Colonic mucosa (tissue), 4 donors: ENCODE results near the gene ST8SIA6. TPM values are rescaled to one million over a fixed set of nuclear protein-coding genes. Genes with fewer than 3 reads are reported as not detected.

Experiments
- DNase-seq: peaks from one replicate; pipeline ENCODE4 v3.0.0-alpha.2; 2020
- H3K27ac ChIP-seq: fragments of 200-600 bp; one replicate; pipeline ENCODE4 v1.8.0; 2021
- H3K27me3 ChIP-seq: fragments of 200-600 bp; one replicate; pipeline ENCODE4 v1.8.0; 2021
- H3K36me3 ChIP-seq: fragments of 200-600 bp; one replicate; pipeline ENCODE4 v1.8.0; 2021
- H3K4me1 ChIP-seq: fragments of 200-600 bp; one replicate; pipeline ENCODE4 v1.8.0; 2021; ENCODE audit warnings: mild to moderate bottlenecking
- H3K4me3 ChIP-seq: fragments of 200-600 bp; one replicate; pipeline ENCODE4 v1.8.0; 2021
- H3K9ac ChIP-seq, 2 donors: one replicate each; pipeline ENCODE4 v1.7.0; 2013; ENCODE audit warnings: control low read depth in 2 of 2, low read depth in 2 of 2, low read length in 2 of 2
- H3K9me3 ChIP-seq: fragments of 200-600 bp; one replicate; pipeline ENCODE4 v1.8.0; 2021
- CTCF ChIP-seq: fragments of 200-600 bp; IDR thresholded peaks from one replicate; pipeline ENCODE4 v1.8.0; 2022; ENCODE audit warnings: antibody characterized with exemption, mild to moderate bottlenecking
- intact Hi-C: fragments of 100-400 bp; cut with DNase I; formaldehyde crosslinking; loops from one replicate; pipeline ENCODE4 v1.14.1; 2022
- total RNA-seq, 2 donors: library from RNA; stranded (reverse); fragmentation: NEBNext Ultra II Directional in 1 of 2; extraction: Animal tissue kit (Norgen Biotek cat#: 25700) in 1 of 2; gene quantifications; one replicate each; pipeline ENCODE4 v1.2.1, GENCODE V29; 2021
- donor health status: healthy.
- donor health status: DM: no; HTN: no; CAD: no.
- donor health status: DM: no; HTN: no; CAD: no.

The ST8SIA6 gene
- total RNA-seq, 2 donors from 2014 or later, result 0.94 to 3.5 TPM

GRCh38 chr10:17456032-17456548 is 1.7 kb upstream of the ST8SIA6 start:
- no peak for TF ChIP-seq CTCF
- H3K4me3 ChIP-seq, result no peak overlapping the region
- H3K27ac ChIP-seq, result no peak overlapping the region
- no peak overlapping the region for H3K9ac ChIP-seq
- peaks cover 7% of the 10 kb centered on the region for H3K27me3 ChIP-seq
- no peaks in the 10 kb centered on the region for H3K36me3 ChIP-seq
- H3K9me3 ChIP-seq, result no peaks in the 10 kb centered on the region
- intact Hi-C loops, result no loop called here
- no peak for DNase-seq
- no peaks in the 10 kb centered on the region for H3K4me1 ChIP-seq

DNA sequence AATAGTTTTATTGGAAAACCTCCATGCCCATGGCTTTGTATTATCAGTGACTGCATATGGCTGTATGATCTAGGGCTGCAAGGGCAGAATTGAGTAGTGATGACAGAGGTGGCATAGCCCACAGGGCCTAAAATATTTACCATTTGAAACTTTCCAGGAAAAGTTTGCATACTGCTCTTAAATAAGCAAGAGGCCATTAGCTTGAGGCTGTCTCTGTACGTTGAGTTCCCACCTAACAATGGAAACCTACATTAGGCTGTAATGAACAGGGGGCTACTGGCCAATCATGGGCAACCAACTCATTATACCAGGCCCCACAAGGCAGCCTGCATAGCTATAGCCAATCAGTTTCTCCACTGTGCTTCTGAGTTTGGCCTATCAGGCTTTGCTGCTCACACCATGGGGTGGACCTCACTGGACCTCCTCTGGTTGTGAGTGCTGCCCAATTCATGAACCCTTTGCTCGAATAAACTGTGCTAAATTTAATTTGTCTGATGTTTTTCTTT is 673 bp upstream of the ST8SIA6 start:
- Histone ChIP-seq H3K4me1 (no peaks in the 10 kb centered on the region), H3K9ac (no peak overlapping the region), H3K4me3 (peak overlapping the region; percentile 23), H3K27me3 (peaks cover 7% of the 10 kb centered on the region), H3K9me3 (no peaks in the 10 kb centered on the region), H3K27ac (no peak overlapping the region), H3K36me3 (no peaks in the 10 kb centered on the region)
- TF ChIP-seq CTCF, result no peak
- no peak for DNase-seq
- intact Hi-C loops, result no loop called here

DNA sequence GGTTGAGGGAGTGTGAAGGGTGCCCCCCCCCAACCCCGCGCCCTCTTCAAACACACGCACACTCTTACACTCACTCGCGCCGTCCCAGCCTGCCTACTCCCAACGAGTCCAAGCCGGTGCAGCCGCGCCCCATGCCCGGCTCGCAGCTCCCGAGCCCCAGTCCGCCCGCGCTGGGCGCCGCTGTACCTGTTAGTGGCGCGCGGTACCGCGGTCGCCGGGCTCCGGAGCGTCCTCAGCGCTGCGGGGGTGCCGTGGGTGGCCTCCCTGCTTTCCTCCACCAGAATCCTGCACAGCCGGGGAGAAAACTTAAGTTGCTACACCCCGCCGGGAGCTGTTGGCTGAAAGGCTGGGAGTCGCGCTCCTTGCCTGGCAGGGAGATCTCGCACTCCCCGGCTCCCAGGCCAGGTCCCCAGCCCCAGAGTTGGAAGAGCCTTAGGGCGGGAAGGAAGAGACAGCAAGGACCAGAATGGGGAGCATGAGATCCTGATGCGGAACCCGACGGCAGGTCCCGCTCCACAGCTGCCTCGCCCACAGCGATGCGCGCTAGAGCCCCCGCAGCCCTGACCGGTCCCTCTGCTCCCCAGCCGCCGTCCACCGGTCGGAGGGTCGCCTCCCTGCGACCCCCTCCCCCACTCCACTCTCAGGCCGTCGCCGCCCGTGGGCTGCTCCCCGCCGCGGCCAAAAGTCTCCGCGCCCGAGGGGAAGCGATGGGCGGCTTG is 863 bp downstream of the ST8SIA6 start:
- no peaks in the 10 kb centered on the region for H3K4me1 ChIP-seq
- TF ChIP-seq CTCF, result no peak
- no peaks in the 10 kb centered on the region for H3K36me3 ChIP-seq
- H3K27ac ChIP-seq, result no peak overlapping the region
- H3K4me3 ChIP-seq, result peak overlapping the region; percentile 41
- DNase-seq, result peak; percentile 61
- intact Hi-C loops, result no loop called here
- H3K9ac ChIP-seq, result peak overlapping the region; percentile 5 to 43
- no peaks in the 10 kb centered on the region for H3K9me3 ChIP-seq
- H3K27me3 ChIP-seq, result peaks cover 7% of the 10 kb centered on the region

DNA sequence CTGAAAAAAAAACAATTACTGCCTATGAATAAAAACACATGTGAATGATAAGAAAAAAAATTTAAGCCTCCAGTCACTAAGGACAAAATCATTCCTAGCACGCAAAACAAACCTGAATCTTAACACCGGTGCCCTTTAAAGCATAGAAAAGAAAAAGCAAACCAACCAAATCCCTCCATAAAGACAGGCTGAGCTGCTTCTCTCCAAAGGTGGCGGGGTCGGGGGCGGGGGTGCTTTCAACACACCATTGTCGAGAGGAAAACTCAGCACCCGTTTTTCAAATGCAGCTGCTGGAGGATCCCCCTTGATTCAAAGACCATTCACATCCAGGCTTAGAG is 1.4 kb downstream of the ST8SIA6 start:
- no peak for DNase-seq
- peak overlapping the region; percentile 41 for H3K4me3 ChIP-seq
- peak overlapping the region in 1 of 2 donors; percentile 12 for H3K9ac ChIP-seq
- no peak for TF ChIP-seq CTCF
- intact Hi-C loops, result no loop called here
- H3K4me1 ChIP-seq, result no peaks in the 10 kb centered on the region
- H3K27me3 ChIP-seq, result peaks cover 7% of the 10 kb centered on the region
- H3K27ac ChIP-seq, result no peak overlapping the region
- no peaks in the 10 kb centered on the region for H3K36me3 ChIP-seq
- H3K9me3 ChIP-seq, result no peaks in the 10 kb centered on the region

GRCh38 chr10:17452060-17452841 is 2.1 kb downstream of the ST8SIA6 start:
- no peak overlapping the region for H3K9ac ChIP-seq
- H3K4me3 ChIP-seq, result no peak overlapping the region
- no peaks in the 10 kb centered on the region for H3K36me3 ChIP-seq
- no peak overlapping the region for H3K27ac ChIP-seq
- TF ChIP-seq CTCF, result no peak
- no peaks in the 10 kb centered on the region for H3K4me1 ChIP-seq
- H3K9me3 ChIP-seq, result no peaks in the 10 kb centered on the region
- no peak for DNase-seq
- peaks cover 7% of the 10 kb centered on the region for H3K27me3 ChIP-seq
- intact Hi-C loops, result no loop called here
